K562 (cell line): Measurements from ENCODE around the gene NR1D1. TPM values are rescaled to one million over a fixed set of nuclear protein-coding genes. Genes with fewer than 3 reads are reported as not detected.
A peak's percentile ranks its signal among the peaks of the same experiment; 100 is the strongest.

Experiments
- ATAC-seq: fragments of 200-7000 bp; cut with Tn5 transposase; 3 replicates; pipeline ENCODE4 v1.9.1; 2020; ENCODE audit warnings: moderate library complexity
- BruUV-seq: library from RNA; stranded (reverse); fragments of 400-500 nt; replicated peaks from 2 replicates; lab custom pipeline; 2021; lab: Mats Ljungman, UMichigan
- CTCF ChIA-PET: fragments of 300-600 bp; formaldehyde crosslinking; extraction: SDS; loops from one replicate; lab custom pipeline; 2021; ENCODE audit warnings: low intra/inter-chr PET ratio; lab: Yijun Ruan, JAX
- POLR2A ChIA-PET: fragments of 300-600, 350-650 bp; sonication (Branson Sonifier 250); formaldehyde crosslinking; extraction: SDS; loops from one replicate; lab custom pipeline; 2021; ENCODE audit warnings: antibody characterized with exemption, inconsistent platforms; lab: Yijun Ruan, JAX
- DNase-seq, 4 experiments: peaks; one replicate each; pipeline versions ENCODE4 v3.0.0 to v3.0.0-alpha.2; 2011 to 2018; ENCODE audit warnings: low spot score in 3 of 4, mixed read lengths in 3 of 4; ENCODE audit errors: extremely low read depth in 1 of 4
- FAIRE-seq: peaks from 2 replicates; lab custom pipeline; 2011; peaks lifted over from hg19 to GRCh38; lab: Jason Lieb, UNC
- H2AFZ ChIP-seq: 2 replicates; pipeline ENCODE4 v1.6.0; 2011; ENCODE audit warnings: low read depth, low read length, control low read depth, inconsistent platforms
- H3K27ac ChIP-seq: fragments of 200-600 bp; 3 replicates; pipeline ENCODE4 v1.8.0; 2011; ENCODE audit warnings: low read depth, mild to moderate bottlenecking, control low read depth, inconsistent platforms, low read length, moderate library complexity, mixed read lengths; ENCODE audit errors: extremely low read depth
- H3K27me3 ChIP-seq, 2 experiments: fragments of 300-600 bp in 1 of 2; 2 replicates in 1 of 2; 3 replicates in 1 of 2; pipeline versions ENCODE4 v1.6.0 to v1.8.0; 2011; ENCODE audit warnings: inconsistent platforms in 2 of 2, low read length in 2 of 2, mild to moderate bottlenecking in 1 of 2, mixed read lengths in 1 of 2, moderate library complexity in 1 of 2; ENCODE audit not compliant: control insufficient read depth in 2 of 2, insufficient read depth in 2 of 2
- H3K36me3 ChIP-seq: fragments of 300-600 bp; 3 replicates; pipeline ENCODE4 v1.8.0; 2011; ENCODE audit warnings: mild to moderate bottlenecking, low read length, inconsistent platforms; ENCODE audit not compliant: control insufficient read depth, insufficient read depth
- H3K4me1 ChIP-seq, 2 experiments: fragments of 200-600 bp in 1 of 2; replicated peaks in 1 of 2; 2 replicates in 1 of 2; 3 replicates in 1 of 2; pipeline versions ENCODE4 v1.5.1 to v1.8.0; 2011; ENCODE audit warnings: inconsistent platforms in 2 of 2, low read length in 2 of 2, mild to moderate bottlenecking in 1 of 2, mixed read lengths in 1 of 2, moderate library complexity in 1 of 2; ENCODE audit not compliant: control insufficient read depth in 2 of 2, insufficient read depth in 2 of 2
- H3K4me2 ChIP-seq: 2 replicates; pipeline ENCODE4 v1.6.1; 2011; ENCODE audit warnings: low read length, control low read depth, inconsistent platforms, mixed read lengths; ENCODE audit not compliant: insufficient read depth
- H3K4me3 ChIP-seq: fragments of 200-600 bp; sonication (generic), shearing (Covaris generic); 2 replicates; pipeline ENCODE4 v1.5.1; 2016; ENCODE audit warnings: control low read depth, inconsistent platforms
- H3K79me2 ChIP-seq: fragments of 200-600 bp; 3 replicates; pipeline ENCODE4 v1.8.0; 2011; ENCODE audit warnings: low read length, inconsistent platforms; ENCODE audit not compliant: control insufficient read depth, insufficient read depth
- H3K9ac ChIP-seq, 2 experiments: 2 replicates each; pipeline versions ENCODE4 v1.6.0 to v1.6.1; 2011; ENCODE audit warnings: low read depth in 2 of 2, low read length in 2 of 2, control low read depth in 1 of 2, inconsistent platforms in 1 of 2, mild to moderate bottlenecking in 1 of 2, mixed read lengths in 1 of 2; ENCODE audit not compliant: insufficient read depth in 1 of 2
- H3K9me1 ChIP-seq: one replicate; pipeline ENCODE4 v1.6.0; 2011; ENCODE audit warnings: inconsistent platforms, mild to moderate bottlenecking, low read length, moderate library complexity; ENCODE audit not compliant: control insufficient read depth, insufficient read depth
- H3K9me3 ChIP-seq: replicated peaks from 2 replicates; pipeline ENCODE4 v1.5.1; 2011; ENCODE audit warnings: low read depth, low read length, inconsistent platforms; ENCODE audit not compliant: control insufficient read depth, insufficient read depth
- H4K20me1 ChIP-seq: replicated peaks from 2 replicates; pipeline ENCODE4 v1.6.1; 2011; ENCODE audit warnings: low read length, inconsistent platforms, mixed read lengths; ENCODE audit not compliant: control insufficient read depth, insufficient read depth
- CEBPG ChIP-seq, 3 experiments: fragments of 200-800 bp in 1 of 3; sonication (Bioruptor generic) in 1 of 3; sonication (generic) in 1 of 3; formaldehyde crosslinking in 1 of 3; IDR thresholded peaks in 2 of 3; conservative IDR thresholded peaks in 1 of 3; 2 replicates each; pipeline versions ENCODE4 v1.6.1 to v1.8.0; 2016 to 2022; ENCODE audit warnings: missing compliant biosample characterization in 2 of 3, missing genetic modification characterization in 2 of 3, mild to moderate bottlenecking in 1 of 3, missing genetic modification reagents in 1 of 3
- CTCF ChIP-seq, 3 experiments: IDR thresholded peaks in 2 of 3; conservative IDR thresholded peaks in 1 of 3; 2 replicates each; pipeline ENCODE4 v1.5.1; 2011 to 2012; ENCODE audit warnings: low read length in 3 of 3, mild to moderate bottlenecking in 3 of 3, control low read depth in 2 of 3, improper control_type of control experiment in 1 of 3, inconsistent platforms in 1 of 3, low read depth in 1 of 3, mixed read lengths in 1 of 3, moderate library complexity in 1 of 3; ENCODE audit not compliant: insufficient read depth in 2 of 3
- ELF4 ChIP-seq: fragments of 450-650 bp; formaldehyde crosslinking; IDR thresholded peaks from 2 replicates; pipeline ENCODE4 v1.4.0; 2022; ENCODE audit warnings: missing genetic modification characterization
- GATA2 ChIP-seq: sonication (generic); formaldehyde crosslinking; IDR thresholded peaks from 2 replicates; pipeline ENCODE4 v1.4.0; 2020; ENCODE audit warnings: mild to moderate bottlenecking, missing genetic modification reagents
- HDAC1 ChIP-seq, 2 experiments: fragments of 450-650 bp; IDR thresholded peaks; 2 replicates each; pipeline ENCODE4 v1.6.1; 2016 to 2017; ENCODE audit warnings: inconsistent platforms in 1 of 2, mild to moderate bottlenecking in 1 of 2, moderate library complexity in 1 of 2
- HMG20A ChIP-seq: fragments of 450-650 bp; formaldehyde crosslinking; conservative IDR thresholded peaks from 2 replicates; pipeline ENCODE4 v1.4.0; 2020; ENCODE audit warnings: mild to moderate bottlenecking, mixed read lengths
- KDM5B ChIP-seq: fragments of 200-600 bp; sonication (generic); IDR thresholded peaks from 2 replicates; pipeline ENCODE4 v1.6.1; 2012; ENCODE audit warnings: low read depth, mild to moderate bottlenecking, moderate library complexity, low read length, control low read depth, inconsistent platforms; ENCODE audit not compliant: insufficient replicate concordance
- MCM7 ChIP-seq, 2 experiments: fragments of 450-650 bp; IDR thresholded peaks; 2 replicates each; pipeline ENCODE4 v1.6.1; 2016 to 2018
- PKNOX1 ChIP-seq: fragments of 450-650 bp; IDR thresholded peaks from 2 replicates; pipeline ENCODE4 v1.6.1; 2016
- PREB ChIP-seq: sonication (generic); formaldehyde crosslinking; IDR thresholded peaks from 2 replicates; pipeline ENCODE4 v1.8.1; 2023; ENCODE audit warnings: mild to moderate bottlenecking, missing genetic modification reagents
- TAF15 ChIP-seq: fragments of 200-400 bp; formaldehyde crosslinking; IDR thresholded peaks from 2 replicates; pipeline ENCODE4 v1.6.1; 2017; ENCODE audit warnings: mild to moderate bottlenecking, low read depth, low read length, moderate library complexity
- TBP ChIP-seq: optimal IDR thresholded peaks from 2 replicates; pipeline ENCODE3; 2011; ENCODE audit warnings: low read depth, low read length, improper control_type of control experiment
- TEAD4 ChIP-seq, 2 experiments: sonication (generic) in 1 of 2; formaldehyde crosslinking in 1 of 2; IDR thresholded peaks; 2 replicates each; pipeline versions ENCODE4 v1.6.1 to v1.8.0; 2012 to 2022; ENCODE audit warnings: borderline replicate concordance in 1 of 2, inconsistent platforms in 1 of 2, low read length in 1 of 2, mild to moderate bottlenecking in 1 of 2, missing genetic modification reagents in 1 of 2
- ZNF184 ChIP-seq: sonication (generic); formaldehyde crosslinking; IDR thresholded peaks from 2 replicates; pipeline ENCODE4 v1.5.0; 2020; ENCODE audit warnings: missing genetic modification reagents
- ZNF263 ChIP-seq: sonication (generic); formaldehyde crosslinking; IDR thresholded peaks from 2 replicates; pipeline ENCODE4 v1.8.0; 2022; ENCODE audit warnings: mild to moderate bottlenecking, missing genetic modification reagents, borderline replicate concordance
- WGBS: fragments of 100-300 bp; shearing (Covaris generic); methylation state at CpG from one replicate; pipeline ENCODE4 v1.1.6; 2016; ENCODE audit warnings: low coverage, mixed read lengths; ENCODE audit not compliant: insufficient coverage; ENCODE audit errors: missing lambda C conversion rate; 5-methylcytosine and 5-hydroxymethylcytosine counted together
- in situ Hi-C: fragments of 300-500 bp; cut with MboI; formaldehyde crosslinking; loops from 4 replicates; pipeline ENCODE4 v1.15.0; 2018; ENCODE audit warnings: inconsistent platforms, mixed read lengths
- intact Hi-C: fragments of 100-400 bp; cut with micrococcal nuclease; formaldehyde crosslinking; loops from 2 replicates; pipeline ENCODE4 v1.14.2; 2022
- polyA plus RNA-seq, 8 experiments: library from polyadenylated mRNA; depleted of rRNA in 4 of 8; stranded (reverse) in 5 of 8; unstranded in 3 of 8; fragments of >200 nt; fragmentation: Nextera tagmentation in 2 of 8; fragmentation: Illumina TruSeq in 1 of 8; extraction: Ambion mirVana in 2 of 8; extraction: Trizol in 1 of 8; gene quantifications; 2 replicates each; pipeline versions ENCODE4 v1.2.1 to v1.2.3, GENCODE V29; 2011 to 2014; ENCODE audit warnings: inconsistent platforms in 1 of 8, missing spikeins in 1 of 8
- total RNA-seq, 7 experiments: library from RNA; depleted of rRNA in 6 of 7; stranded (reverse); fragments of >200 nt in 6 of 7; fragmentation: Illumina TruSeq in 2 of 7; extraction: Trizol in 2 of 7; gene quantifications; 2 replicates each; pipeline versions ENCODE4 v1.2.1 to v1.2.3, GENCODE V29; 2011 to 2021; ENCODE audit warnings: low replicate concordance in 1 of 7

Gene NR1D1
- total and polyA plus RNA-seq, 9 of the 15 experiments (the other 6 are each of a cell fraction or from before 2014, with no cell fraction given): 0.25 to 7.7 (median 0.65) TPM

GRCh38 chr17:40089077-40089895, 11.1 kb downstream of the NR1D1 start:
- WGBS: 94% methylated on average over 17 of the region's 26 CpGs
- no peak for DNase-seq
- H3K36me3 ChIP-seq: peaks cover 74% of the 10 kb centered on the region
- H2AFZ ChIP-seq: no peak overlapping the region
- FAIRE-seq: no peak
- H4K20me1 ChIP-seq: no peaks in the 10 kb centered on the region
- no peak for ATAC-seq
- H3K27me3 ChIP-seq: no peaks in the 10 kb centered on the region
- BruUV-seq: no TSS peak
- 0 out of 4 replicates have a peak overlapping the region, but pooled peaks of 1 of the 2 experiments have one; percentile 33 for H3K9ac ChIP-seq
- ChIA-PET CTCF (no interaction called here), POLR2A (interaction anchor here (0.6 to 1.5 kb wide), 3 partner anchors 9 to 14 kb away, joined by 3 to 8 read pairs (median 4); no protein-coding TSS in a partner anchor)
- H3K9me3 ChIP-seq: no peaks in the 10 kb centered on the region
- H3K4me3 ChIP-seq: no peak overlapping the region
- H3K9me1 ChIP-seq: no peaks in the 10 kb centered on the region
- intact Hi-C loops: no loop called here
- H3K27ac ChIP-seq: no peak overlapping the region
- TF ChIP-seq GATA2 (CRISPR knock-in tag) (no peak), MCM7 (IDR thresholded peaks at IDR 0.05) (no peak), KDM5B (no peak), CEBPG (CRISPR knock-in tag; IDR thresholded peaks at IDR 0.05) (no peak), CEBPG (tag; conservative IDR thresholded peaks at IDR 0.05 in 1 of 2, IDR thresholded peaks at IDR 0.05 in 1 of 2) (no peak), ELF4 (CRISPR knock-in tag) (no peak), TBP (no peak), PKNOX1 (no peak), HMG20A (CRISPR knock-in tag) (no peak), ZNF184 (CRISPR knock-in tag) (no peak), ZNF263 (CRISPR knock-in tag) (no peak), TEAD4 (IDR thresholded peaks at IDR 0.05; ENCODE audit: low read length) (no peak), TEAD4 (CRISPR knock-in tag; IDR thresholded peaks at IDR 0.05; ENCODE audit: borderline replicate concordance) (no peak), TAF15 (no peak), CTCF (IDR thresholded peaks at IDR 0.05 in 2 of 3, conservative IDR thresholded peaks at IDR 0.05 in 1 of 3; ENCODE audit: insufficient read depth in 2 of 3, low read depth in 1 of 3, low read length in 3 of 3) (no peak), HDAC1 (IDR thresholded peaks at IDR 0.05) (no peak), PREB (CRISPR knock-in tag) (no peak)
- H3K4me2 ChIP-seq: no peak overlapping the region
- in situ Hi-C loops: no loop called here
- H3K79me2 ChIP-seq: no peaks in the 10 kb centered on the region
- peaks cover 0 to 35% of the 10 kb centered on the region in 2 experiments; a peak in 2 of 5 replicates for H3K4me1 ChIP-seq
